NCI-H2107 treated with DMSO at 0.1 percent for 48 hours (cell line): Measurements from ENCODE around the gene SCAMP1.

Source experiments
- DNase-seq: peaks from one replicate; lab custom pipeline; 2025; ENCODE audit not compliant: unreplicated experiment; lab: John Stamatoyannopoulos, UW

Gene SCAMP1

DNA sequence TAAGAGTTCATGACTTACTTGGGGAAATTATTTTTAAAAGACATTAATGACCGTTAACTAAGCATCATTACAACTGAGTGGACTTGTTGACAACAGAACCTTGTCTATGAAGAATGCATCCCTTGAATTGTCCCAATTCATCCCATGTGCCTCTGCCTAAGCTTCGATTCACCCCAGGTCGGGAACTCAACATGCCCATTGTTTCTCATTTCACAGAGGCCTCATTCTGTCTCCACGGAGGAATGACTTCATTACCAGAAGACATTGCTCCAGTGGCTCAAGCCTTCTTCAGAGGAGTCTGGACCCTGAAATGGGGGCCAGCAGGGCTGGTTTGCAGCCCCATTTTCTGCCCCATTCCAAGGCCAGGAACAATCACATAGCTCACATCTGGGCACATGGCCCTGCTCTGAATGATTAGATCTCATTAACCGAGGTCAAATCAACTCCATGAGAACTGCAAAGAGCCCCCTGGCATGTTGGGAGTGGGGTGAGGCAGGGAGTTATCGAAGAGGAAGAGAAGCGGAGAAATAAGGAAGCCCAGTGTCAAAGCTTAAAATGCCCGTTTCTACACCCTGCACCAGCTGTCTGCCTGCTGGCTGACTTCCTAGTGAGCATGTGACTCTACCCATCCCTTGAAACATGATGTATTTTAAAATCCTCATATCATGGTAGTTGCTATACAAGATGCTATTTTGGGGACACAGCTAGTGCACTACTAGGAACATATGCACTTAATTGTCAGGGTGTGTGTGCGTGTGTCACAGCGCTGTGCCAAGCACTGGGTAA, 150.9 kb downstream of the SCAMP1 start:
- no peak for DNase-seq

DNA sequence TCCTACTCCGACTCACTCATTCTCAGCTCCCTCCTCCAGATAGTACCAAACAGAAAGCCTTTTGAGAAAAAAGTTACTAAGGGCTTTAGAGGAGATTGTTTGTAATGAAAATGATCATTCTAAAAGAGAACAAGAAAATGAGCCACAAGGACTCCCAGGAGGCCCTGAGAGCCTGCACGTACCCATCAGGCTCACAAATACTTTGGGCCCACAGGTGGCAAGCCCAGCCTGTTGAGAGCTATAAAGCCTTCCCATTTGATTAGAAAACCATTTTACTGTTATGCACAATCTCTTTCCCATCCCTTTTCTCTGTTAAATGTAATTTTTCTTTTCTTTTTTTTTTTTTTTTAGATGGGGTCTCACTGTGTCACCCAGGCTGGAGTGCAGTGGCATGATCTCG, 152.0 kb downstream of the SCAMP1 start:
- peak; percentile 21 for DNase-seq

DNA sequence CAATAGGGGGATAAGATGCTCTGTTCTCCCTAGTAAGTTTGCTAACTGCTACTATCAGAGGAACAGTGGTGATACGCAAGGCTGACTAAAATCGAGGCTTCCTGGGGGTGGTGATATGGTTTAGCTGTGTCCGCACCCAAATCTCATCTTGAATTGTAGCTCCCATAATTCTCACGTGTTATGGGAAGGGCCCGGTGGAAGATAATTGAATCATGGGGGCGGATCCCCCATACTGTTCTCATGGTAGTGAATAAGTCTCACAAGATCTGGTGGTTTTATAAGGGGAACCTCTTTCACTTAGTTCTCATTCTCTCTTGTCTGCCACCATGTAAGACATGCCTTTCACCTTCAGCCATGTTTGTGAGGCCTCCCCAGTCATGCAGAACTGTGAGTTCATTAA, 153.0 kb downstream of the SCAMP1 start:
- no peak for DNase-seq

GRCh38 chr5:78514427-78515330, 154.3 kb downstream of the SCAMP1 start:
- no peak for DNase-seq

GRCh38 chr5:78515670-78516069, 155.3 kb downstream of the SCAMP1 start:
- no peak for DNase-seq

GRCh38 chr5:78518365-78519197, 158.2 kb downstream of the SCAMP1 start:
- no peak for DNase-seq

- no peak for DNase-seq
Observed at GRCh38 chr5:78519198-78519941, 159.0 kb downstream of the SCAMP1 start.

DNA sequence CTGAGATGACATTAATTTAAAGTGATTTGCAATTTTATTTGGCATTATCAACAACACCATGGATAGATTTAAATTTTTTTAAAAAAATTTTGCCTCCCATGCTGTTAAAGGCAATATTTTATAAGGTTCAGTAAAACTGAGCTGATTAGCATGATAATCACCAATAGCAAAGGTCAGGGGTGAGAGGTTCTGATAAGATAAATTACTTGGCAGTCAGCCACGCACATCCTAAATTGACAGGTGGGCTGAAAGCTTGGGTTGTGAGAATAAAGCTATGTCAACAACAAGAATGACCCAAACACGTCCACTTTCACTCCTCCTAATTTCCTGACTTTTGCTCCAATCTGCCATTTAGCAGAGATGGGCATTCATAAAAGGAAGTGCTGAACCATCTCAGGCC, 161.0 kb downstream of the SCAMP1 start:
- no peak for DNase-seq

- DNase-seq = no peak
Observed at GRCh38 chr5:78522476-78523260, 162.3 kb downstream of the SCAMP1 start.

- no peak for DNase-seq
Observed at GRCh38 chr5:78523314-78524193, 163.1 kb downstream of the SCAMP1 start.

- DNase-seq = no peak
Observed at GRCh38 chr5:78526049-78526525, 165.7 kb downstream of the SCAMP1 start.

- no peak for DNase-seq
Observed at GRCh38 chr5:78527054-78527859, 166.8 kb downstream of the SCAMP1 start.

- no peak for DNase-seq
Observed at GRCh38 chr5:78527925-78528324, 167.5 kb downstream of the SCAMP1 start.
